Right lobe of liver (tissue), 4 donors: Measurements from ENCODE around the gene LRRC9.

Source experiments
- POLR2A ChIP-seq: fragments of 450-650 bp; IDR thresholded peaks from one replicate; pipeline ENCODE4 v1.6.1; 2017; ENCODE audit warnings: antibody characterized with exemption, mild to moderate bottlenecking
- TF ChIP-seq, protein P1 (sequence below), 4 donors: fragments of 200-600 bp in 3 of 4; fragments of 450-650 bp in 1 of 4; IDR thresholded peaks; one replicate each; pipeline versions ENCODE4 v1.5.1 to v1.8.0; 2016 to 2022; ENCODE audit warnings: antibody characterized with exemption in 4 of 4, mild to moderate bottlenecking in 2 of 4
- donor health status: DM: no; HTN: no; CAD: no.
- donor health status: DM: no; HTN: no; CAD: no.
- donor health status: DM: no; HTN: yes; CAD: no.

DNA sequence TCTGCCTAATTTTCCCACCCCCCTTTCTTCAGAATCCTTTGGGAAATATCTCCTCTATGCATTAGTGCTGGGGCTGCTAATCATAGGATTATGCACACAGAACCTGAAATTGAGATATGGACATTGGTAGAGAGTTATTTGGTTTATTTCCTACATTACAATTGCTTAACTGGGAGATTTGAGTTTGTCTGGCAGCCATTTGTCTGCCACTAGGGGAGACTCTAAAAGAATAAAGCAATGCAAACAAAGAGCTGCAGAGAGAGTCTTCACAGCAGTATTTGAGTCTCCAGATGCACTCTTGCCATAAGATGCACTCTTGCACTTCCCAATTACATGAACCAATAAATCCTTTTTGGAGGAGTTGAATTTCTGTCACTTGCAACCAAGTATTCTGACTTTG, 159.8 kb downstream of the LRRC9 start:
- TF ChIP-seq, protein P1, sequence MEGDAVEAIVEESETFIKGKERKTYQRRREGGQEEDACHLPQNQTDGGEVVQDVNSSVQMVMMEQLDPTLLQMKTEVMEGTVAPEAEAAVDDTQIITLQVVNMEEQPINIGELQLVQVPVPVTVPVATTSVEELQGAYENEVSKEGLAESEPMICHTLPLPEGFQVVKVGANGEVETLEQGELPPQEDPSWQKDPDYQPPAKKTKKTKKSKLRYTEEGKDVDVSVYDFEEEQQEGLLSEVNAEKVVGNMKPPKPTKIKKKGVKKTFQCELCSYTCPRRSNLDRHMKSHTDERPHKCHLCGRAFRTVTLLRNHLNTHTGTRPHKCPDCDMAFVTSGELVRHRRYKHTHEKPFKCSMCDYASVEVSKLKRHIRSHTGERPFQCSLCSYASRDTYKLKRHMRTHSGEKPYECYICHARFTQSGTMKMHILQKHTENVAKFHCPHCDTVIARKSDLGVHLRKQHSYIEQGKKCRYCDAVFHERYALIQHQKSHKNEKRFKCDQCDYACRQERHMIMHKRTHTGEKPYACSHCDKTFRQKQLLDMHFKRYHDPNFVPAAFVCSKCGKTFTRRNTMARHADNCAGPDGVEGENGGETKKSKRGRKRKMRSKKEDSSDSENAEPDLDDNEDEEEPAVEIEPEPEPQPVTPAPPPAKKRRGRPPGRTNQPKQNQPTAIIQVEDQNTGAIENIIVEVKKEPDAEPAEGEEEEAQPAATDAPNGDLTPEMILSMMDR (IDR thresholded peaks at IDR 0.05) = no peak
- no peak for TF ChIP-seq POLR2A
